IMR-90 (cell line): ENCODE measurements around the gene PLB1.

Experiments
- CEBPB ChIP-seq: IDR thresholded peaks from 2 replicates; pipeline ENCODE4 v1.6.1; 2012; ENCODE audit warnings: low read depth, low read length, improper control_type of control experiment
- CHD1 ChIP-seq: IDR thresholded peaks from 2 replicates; pipeline ENCODE4 v1.6.1; 2012; ENCODE audit warnings: low read depth, low read length, improper control_type of control experiment
- CTCF ChIP-seq: conservative IDR thresholded peaks from 2 replicates; pipeline ENCODE4 v1.5.1; 2012; ENCODE audit warnings: mild to moderate bottlenecking, low read depth, low read length, improper control_type of control experiment
- ELK1 ChIP-seq: fragments of 150-350 bp; IDR thresholded peaks from 2 replicates; pipeline ENCODE4 v1.6.1; 2016; ENCODE audit warnings: low read depth, mild to moderate bottlenecking, low read length, moderate library complexity, borderline replicate concordance
- MAFK ChIP-seq: IDR thresholded peaks from 2 replicates; pipeline ENCODE4 v1.6.1; 2012; ENCODE audit warnings: low read depth, low read length, improper control_type of control experiment
- MXI1 ChIP-seq: IDR thresholded peaks from 2 replicates; pipeline ENCODE4 v1.6.1; 2012; ENCODE audit warnings: low read depth, mild to moderate bottlenecking, low read length, moderate library complexity, borderline replicate concordance
- NFE2L2 ChIP-seq: fragments of 150-350 bp; IDR thresholded peaks from 2 replicates; pipeline ENCODE4 v1.6.1; 2016; ENCODE audit warnings: low read depth, mild to moderate bottlenecking, low read length
- POLR2A ChIP-seq: IDR thresholded peaks from 2 replicates; pipeline ENCODE4 v1.6.1; 2012; ENCODE audit warnings: mild to moderate bottlenecking, low read depth, low read length
- RAD21 ChIP-seq: IDR thresholded peaks from 2 replicates; pipeline ENCODE4 v1.6.1; 2012; ENCODE audit warnings: low read length, improper control_type of control experiment
- RFX5 ChIP-seq: IDR thresholded peaks from 2 replicates; pipeline ENCODE4 v1.8.0; 2012; ENCODE audit warnings: low read depth, mild to moderate bottlenecking, low read length, moderate library complexity
- SMC3 ChIP-seq: fragments of 150-350 bp; IDR thresholded peaks from 2 replicates; pipeline ENCODE4 v1.6.1; 2016; ENCODE audit warnings: low read depth, mild to moderate bottlenecking, antibody characterized with exemption, low read length, moderate library complexity
- USF2 ChIP-seq: fragments of 150-350 bp; IDR thresholded peaks from 2 replicates; pipeline ENCODE4 v1.6.1; 2017; ENCODE audit warnings: mild to moderate bottlenecking, antibody characterized with exemption, low read length, low read depth

GRCh38 chr2:28533044-28533680 lies 37.3 kb downstream of the PLB1 start:
- TF ChIP-seq CTCF (no peak), CHD1 (no peak), MAFK (no peak), RFX5 (no peak), MXI1 (no peak), CEBPB (no peak), POLR2A (no peak), SMC3 (no peak), RAD21 (no peak), USF2 (no peak), ELK1 (no peak), NFE2L2 (no peak)
